GF-D8 (cell line): Measurements from ENCODE around the gene CXorf38.
"Not testable (repeated sequence)": the region's sequence is repeated elsewhere in the genome, so short reads cannot be mapped to it uniquely, and the experiment has no call there.

Experiments
- DNase-seq: peaks from one replicate; lab custom pipeline; 2025; lab: John Stamatoyannopoulos, UW

The CXorf38 gene

GRCh38 chrX:40628506-40628905, 18.9 kb downstream of the CXorf38 start:
- no peak for DNase-seq

DNA sequence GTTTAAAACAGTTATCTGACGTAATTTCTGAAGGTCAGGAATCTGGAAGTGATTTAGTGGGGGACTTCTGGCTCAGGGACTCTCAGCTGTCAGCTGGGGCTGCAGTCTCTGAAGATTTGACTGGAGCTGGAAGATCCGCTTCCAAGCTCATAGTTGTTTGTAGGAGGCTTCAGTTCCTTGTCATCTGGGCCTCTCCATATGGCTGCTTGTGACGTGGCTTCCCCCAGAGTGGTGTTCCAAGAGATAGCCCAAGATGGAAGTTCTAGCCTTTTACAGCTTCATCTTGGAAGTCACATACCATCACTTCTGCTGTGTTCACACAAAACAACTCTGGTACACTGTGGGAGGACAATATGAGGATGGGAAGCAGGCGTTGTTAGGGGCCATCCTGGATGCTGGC, 22.1 kb downstream of the CXorf38 start:
- no peak for DNase-seq

DNA sequence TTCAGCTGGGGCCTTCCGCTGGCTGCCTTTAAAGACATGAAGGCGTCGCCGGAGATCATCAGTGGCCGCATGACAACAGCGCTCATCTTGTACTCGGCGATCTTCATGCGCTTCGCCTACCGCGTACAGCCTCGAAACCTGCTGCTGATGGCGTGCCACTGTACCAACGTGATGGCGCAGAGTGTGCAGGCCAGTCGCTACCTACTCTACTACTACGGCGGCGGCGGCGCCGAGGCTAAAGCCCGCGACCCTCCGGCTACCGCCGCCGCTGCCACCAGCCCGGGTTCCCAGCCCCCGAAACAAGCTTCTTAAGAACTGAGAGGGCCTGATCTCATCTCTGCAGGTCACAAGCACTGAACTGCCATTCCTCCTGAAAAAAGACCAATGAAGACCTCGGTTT, 23.7 kb downstream of the CXorf38 start:
- DNase-seq = no peak

- DNase-seq = no peak
Measured at GRCh38 chrX:40623139-40623536, 24.2 kb downstream of the CXorf38 start, which contains the start of gene MPC1L. TSS of gene MPC1L (plus strand) at chrX:40623428. CDS start at chrX:40623566, 138 bp downstream.

DNA sequence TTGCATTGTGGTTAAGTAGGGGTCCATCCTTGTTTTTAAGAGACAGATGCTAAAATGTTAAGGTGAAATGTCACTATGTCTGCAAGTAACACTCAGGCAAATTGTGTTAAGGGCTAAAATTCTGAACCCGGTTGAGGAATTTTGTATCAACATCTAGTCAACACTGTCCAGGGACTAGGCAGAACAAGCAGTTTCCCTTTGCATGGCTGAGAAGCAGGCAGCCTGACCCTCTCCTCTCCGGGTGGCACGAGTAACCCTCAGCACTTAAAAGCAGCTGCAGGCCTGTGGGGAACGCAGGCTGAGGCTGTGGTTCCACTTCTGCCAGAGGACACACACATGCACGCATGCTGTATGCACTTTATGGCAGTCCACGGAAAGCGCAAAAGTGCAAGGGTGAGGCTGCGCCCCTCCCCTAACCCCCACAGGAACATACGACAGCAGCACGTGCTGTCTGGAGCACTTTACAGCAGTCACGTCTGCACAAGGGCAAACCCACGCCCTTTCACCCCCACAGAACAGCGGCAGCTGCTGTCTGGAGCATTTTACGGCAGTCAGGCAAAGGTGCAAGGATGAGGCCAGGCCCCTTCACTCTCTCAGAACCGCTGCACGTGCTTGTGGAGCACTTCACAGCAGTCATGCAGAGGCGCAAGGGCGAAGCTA, 24.8 kb downstream of the CXorf38 start:
- DNase-seq = no peak

DNA sequence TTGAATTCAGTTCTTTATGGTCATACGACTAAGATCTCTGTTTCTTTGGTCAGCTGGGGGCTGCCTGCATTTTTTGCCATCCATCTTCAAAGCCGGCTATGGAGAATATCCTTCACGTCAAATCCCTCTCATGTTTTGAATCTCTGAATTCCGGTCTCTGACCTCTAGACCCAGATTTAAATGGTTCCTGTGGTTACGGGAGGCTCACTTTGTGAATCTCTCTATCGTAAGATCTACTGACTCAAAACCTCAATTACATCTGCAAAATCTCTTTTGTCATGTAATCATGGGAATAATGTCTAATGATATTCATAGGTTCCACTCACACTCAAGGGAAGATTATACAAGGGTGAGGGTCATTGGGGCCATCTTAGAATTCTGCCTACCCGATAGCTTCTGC, 29.8 kb downstream of the CXorf38 start:
- no peak for DNase-seq

- DNase-seq = no peak
Measured at GRCh38 chrX:40615976-40616375, 31.4 kb downstream of the CXorf38 start.

- no peak for DNase-seq
Measured at GRCh38 chrX:40612511-40612910, 34.9 kb downstream of the CXorf38 start.

DNA sequence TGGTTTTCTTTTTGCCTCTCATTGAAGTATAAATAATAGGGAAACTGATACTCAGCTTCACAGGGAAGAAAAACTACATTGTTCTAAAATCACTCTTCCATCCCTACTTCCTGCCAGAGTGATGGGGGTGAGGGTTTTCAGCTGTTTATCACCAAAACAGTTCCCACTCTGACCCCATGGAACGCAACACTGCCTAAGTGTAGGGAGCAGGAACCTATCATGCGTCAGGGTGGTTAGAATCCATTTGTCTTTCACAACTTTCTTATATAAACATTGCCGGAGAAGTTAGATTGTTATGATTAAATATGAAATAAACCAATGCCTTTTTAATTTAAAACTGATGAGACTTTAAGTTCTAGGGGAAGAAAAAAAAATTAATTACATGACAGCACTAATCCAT, 40.0 kb downstream of the CXorf38 start:
- no peak for DNase-seq

- DNase-seq = no peak
Measured at GRCh38 chrX:40603446-40603845, 43.9 kb downstream of the CXorf38 start.

GRCh38 chrX:40589616-40590321, 57.6 kb downstream of the CXorf38 start:
- DNase-seq = not testable (repeated sequence)

DNA sequence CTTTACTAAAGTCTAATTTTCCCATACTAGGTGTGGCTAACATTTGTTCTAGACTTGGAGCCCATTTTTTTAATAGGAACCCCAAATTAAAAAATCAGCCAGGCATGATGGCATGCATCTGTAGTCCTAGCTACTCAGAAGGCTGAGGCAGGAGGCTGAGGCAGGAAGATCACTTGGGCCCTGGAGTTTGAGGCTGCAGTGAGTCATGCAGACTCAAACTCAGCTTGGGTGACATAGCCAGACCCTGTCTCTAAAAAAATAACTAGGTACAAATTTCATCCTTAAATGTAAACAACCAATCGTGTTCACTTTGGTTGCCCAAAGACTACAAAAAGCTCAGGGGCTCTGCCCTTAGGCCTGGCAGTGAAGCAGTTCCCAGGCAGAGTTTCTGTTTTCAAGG, 59.7 kb downstream of the CXorf38 start:
- DNase-seq = not testable (repeated sequence)

GRCh38 chrX:40582811-40583210, 64.5 kb downstream of the CXorf38 start:
- no peak for DNase-seq

GRCh38 chrX:40582178-40582577, 65.2 kb downstream of the CXorf38 start:
- DNase-seq = not testable (repeated sequence)

- no peak for DNase-seq
Measured at GRCh38 chrX:40581336-40581920, 65.9 kb downstream of the CXorf38 start.

DNA sequence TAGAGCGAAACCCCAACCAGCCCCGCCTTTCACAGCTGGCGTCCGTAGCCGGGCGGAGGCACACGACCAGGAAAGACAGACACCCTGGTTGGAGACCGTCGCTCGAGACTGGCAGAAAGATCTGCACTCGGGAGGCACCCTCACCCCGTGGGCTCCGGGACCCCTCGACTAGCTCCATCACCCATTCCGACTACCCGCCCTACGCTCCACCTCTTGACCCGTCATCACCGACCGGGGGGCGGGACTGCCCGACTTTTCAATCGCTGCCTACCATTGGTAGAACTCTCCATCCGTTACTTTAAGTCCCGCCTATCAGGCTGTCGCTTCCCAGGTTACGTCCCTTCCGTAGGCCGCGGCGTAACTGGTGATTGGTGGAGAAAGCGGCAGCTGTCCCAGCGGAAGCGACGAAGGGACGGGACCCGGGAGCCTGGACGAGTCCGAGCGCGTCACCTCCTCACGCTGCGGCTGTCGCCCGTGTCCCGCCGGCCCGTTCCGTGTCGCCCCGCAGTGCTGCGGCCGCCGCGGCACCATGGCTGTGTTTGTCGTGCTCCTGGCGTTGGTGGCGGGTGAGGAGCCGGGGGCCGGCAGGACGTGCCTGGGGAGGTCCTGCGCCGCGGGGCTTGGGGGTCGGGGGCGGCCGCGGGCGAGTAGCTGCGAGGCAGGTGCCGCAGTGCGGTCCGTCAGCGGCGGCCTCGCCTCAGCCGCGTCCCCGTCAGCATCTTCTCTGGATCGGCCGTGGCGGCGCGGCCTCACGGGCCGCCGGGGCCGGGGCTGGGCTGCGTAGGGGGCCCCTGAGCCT, 66.6 kb downstream of the CXorf38 start, which contains the start of gene ATP6AP2:
Gene ATP6AP2, plus strand, starts transcription at position 434 of the 799 bp plus-strand sequence. Its CDS starts 96 bp downstream, at position 530.
- DNase-seq = peak; percentile 77

- no peak for DNase-seq
Measured at GRCh38 chrX:40579900-40580536, 67.3 kb downstream of the CXorf38 start.

- DNase-seq = peak; percentile 1
Measured at GRCh38 chrX:40579141-40579540, 68.2 kb downstream of the CXorf38 start.

DNA sequence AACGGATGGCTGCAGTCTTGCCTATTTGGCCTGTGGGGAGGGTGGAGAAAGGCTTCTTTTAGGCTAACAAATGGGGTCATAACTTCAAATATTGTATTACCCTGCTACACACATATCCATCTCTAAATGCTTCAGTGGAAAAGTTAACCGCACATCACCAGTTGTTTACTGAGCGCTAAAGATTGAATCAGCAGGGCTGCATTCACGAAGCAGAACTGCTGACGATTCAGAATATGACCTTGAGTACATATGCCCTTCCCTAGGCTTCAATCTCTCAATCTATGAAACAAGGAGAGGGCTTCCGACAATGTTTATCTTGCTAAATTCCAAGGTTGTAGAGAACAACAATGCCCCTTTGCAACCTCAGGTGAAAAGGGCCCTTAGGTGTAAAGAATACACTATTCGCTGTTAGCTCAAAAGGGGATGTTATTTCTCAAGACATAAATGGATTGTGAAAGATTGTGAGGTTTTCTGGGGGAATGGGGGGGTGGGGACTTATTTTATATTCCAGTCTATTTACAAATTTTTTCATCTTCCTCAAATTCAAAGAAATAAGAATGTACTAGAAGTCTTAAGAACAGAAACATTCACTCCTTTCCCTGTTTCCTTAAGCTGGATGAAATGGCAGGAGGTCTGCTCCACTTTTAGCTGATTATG, 69.2 kb downstream of the CXorf38 start:
- peak; percentile 7 for DNase-seq
